GM21786 (cell line): ENCODE results near the gene NDUFB2.
"Not testable (repeated sequence)": the region's sequence is repeated elsewhere in the genome, so short reads cannot be mapped to it uniquely, and the experiment has no call there.

Experiments used
- ATAC-seq: cut with Tn5 transposase; IDR thresholded peaks from one replicate; pipeline ENCODE4 v1.9.1; 2021; ENCODE audit not compliant: unreplicated experiment

Gene NDUFB2

DNA sequence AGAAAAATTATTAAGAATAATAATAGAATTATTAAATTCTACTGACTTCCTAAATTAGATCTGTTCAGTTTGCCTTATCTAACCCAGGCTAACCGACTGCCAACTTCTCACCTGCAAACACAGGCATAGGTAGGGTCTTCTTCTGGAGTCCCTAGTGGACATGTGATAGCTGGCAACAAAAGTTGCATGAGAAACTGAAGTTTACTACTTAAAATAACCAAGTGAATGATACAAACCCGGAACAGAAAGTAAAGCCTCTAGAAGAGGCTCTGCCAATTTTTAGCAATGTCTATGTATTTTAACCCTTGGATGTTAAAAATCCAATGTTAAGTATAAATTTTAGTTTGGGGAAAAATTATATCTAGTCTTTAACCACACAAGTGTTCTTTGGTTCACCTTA lies 37.6 kb downstream of the NDUFB2 start:
- ATAC-seq = no peak

GRCh38 chr7:140734729-140735128 lies 38.2 kb downstream of the NDUFB2 start:
- no peak for ATAC-seq

DNA sequence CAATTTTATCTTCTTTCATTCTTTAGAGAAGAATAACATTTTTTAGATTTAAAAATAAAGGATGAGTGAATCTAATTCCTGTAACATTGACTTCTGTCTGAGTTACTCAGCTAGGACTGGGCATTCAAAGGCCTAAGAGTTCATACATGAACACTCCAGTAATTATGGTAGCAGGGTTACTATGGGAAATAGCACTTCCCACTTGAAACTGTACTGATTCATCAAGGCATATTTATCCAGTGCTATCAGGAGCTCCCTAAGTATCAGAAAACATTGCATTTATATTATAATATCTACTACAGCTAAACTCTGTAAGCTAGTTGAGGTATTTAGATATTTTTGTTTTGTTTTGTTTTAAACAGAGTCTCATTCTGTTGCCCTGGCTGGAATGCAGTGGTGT lies 41.8 kb downstream of the NDUFB2 start:
- ATAC-seq = no peak

DNA sequence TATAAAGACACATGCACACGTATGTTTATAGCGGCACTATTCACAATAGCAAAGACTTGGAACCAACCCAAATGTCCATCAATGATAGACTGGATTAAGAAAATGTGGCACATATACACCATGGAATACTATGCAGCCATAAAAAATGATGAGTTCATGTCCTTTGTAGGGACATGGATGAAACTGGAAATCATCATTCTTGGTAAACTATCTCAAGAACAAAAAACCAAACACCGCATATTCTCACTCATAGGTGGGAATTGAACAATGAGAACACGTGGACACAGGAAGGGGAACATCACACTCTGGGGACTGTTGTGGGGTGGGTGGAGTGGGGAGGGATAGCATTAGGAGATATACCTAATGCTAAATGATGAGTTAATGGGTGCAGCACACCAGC lies 46.7 kb downstream of the NDUFB2 start:
- ATAC-seq = not testable (repeated sequence)

- ATAC-seq = no peak
Measured at GRCh38 chr7:140744005-140744404, 47.5 kb downstream of the NDUFB2 start.

DNA sequence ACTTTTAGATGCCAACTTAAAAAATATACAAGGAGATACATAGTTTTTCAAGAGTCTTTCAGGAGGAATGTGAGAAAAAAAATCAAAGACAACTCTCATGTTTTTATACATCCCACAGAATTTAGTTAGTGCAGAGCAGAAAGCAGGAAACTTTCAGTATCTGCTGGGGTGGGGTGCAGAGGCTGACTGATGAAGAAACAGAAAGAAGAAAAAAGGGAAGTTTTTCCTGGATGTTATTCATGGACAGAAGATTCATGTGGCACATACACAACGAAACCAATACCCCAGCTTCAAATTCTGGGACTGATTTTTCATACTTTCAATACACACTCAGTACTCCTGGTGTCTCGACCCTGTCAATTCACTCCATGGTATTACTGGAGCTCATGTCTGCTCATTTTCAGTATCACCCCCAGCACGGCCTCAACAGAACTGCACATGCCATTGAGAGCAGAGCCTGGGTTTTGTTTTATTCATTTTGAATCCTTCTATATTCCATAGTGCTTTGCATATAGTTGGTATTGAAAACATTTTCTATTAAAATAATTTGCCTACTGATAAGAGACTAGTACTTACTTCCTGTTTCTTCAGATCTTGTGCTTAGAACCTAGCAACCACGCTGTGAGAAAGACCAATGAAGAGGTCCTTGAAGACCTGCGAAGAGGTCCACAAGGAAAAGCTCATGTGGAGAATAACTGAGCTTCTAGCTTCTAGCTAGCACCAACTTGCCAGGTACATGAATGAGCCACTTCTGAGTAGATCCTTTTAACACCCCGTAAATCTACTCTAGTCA lies 49.0 kb downstream of the NDUFB2 start:
- no peak for ATAC-seq

DNA sequence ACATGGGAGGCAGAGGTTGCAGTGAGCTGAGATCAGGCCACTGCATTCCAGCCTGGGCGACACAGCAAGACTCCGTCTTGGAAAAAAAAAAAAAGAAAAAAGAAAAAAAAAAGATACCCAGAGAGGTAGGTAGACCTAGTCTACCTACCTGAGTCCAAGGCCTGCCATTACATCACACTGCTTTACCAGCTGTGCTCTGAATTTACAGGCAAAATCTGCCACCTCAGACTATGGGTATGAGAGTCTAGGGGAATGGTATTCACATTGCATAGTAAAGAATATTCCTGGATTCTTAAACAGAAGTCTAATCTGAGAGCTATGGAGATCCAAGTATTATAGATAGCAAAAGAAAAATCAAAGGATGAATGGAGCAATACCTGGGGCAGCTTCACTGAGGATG lies 50.2 kb downstream of the NDUFB2 start:
- ATAC-seq = no peak

DNA sequence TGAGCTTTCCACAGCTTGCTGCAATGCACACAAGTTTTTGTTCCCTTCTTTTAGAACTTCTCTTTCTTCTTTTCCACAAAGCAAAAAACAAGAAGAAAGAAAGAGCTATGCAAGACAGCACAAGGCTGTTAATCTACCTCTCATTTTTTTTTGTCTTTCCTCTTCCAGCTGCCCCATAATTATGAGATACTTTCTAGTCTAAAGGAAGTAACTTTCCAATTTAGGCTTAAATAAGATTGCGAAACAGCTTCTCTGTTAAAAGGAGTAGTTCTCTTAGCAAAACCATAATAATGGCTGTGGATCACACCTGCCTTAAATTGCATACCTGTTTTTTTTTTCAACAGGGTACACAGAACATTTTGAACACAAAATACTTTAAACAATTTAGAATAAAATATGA lies 56.0 kb downstream of the NDUFB2 start:
- no peak for ATAC-seq

DNA sequence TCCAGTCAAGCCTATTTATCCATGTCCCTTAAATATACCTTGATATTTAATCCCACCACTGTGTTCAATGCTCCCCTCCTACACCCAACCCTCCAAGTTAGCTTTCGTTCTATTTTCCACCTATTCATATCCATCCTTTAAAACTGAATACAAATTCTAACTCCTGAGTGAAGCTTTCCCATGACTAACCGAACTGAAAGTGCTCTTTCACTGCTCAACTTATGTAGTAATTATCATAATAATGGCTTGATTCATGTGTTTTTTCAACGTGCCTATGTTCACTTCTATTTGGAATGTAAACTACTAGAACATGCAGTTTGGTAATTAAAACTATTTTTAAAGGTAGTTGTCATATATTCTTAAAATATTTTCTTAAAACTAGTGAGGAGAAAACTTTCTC lies 58.0 kb downstream of the NDUFB2 start:
- no peak for ATAC-seq
